Bone marrow (tissue), 2 donors: ENCODE measurements around the gene PCED1B.

ENCODE experiments used
- DNase-seq, 2 donors: peaks; one replicate each; lab custom pipeline; 2025; lab: John Stamatoyannopoulos, UW

PCED1B gene

DNA sequence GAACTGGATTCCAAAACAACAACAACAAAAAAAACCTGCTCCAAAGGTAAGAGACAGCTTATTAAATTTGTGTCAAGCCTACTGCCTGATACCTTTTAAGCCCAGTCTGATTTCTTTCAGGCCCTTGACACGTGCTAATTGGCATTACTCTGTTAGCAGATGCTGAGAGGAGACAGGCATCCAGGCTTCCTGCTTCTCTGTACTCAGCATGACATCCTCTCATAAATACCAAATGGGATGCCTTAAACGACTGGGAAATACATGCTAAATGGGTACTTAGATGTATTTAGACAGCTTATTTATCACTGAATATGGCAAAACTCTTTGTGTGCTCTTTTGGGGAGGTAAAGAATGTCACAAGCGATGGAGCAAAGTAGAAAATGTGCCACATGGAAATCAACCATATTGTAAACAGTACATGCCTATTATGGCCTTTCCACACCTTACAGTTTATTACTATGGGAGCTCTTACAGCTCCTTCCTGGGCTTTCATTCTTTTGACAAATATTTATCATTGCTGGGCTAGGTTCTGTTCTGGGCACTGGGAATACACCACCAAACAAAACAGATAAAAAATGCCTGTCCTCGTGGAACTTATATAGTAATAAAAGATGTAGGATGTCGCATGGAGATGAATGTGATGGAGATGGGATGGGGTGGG lies 11.5 kb upstream of the PCED1B start:
- no peak for DNase-seq

DNA sequence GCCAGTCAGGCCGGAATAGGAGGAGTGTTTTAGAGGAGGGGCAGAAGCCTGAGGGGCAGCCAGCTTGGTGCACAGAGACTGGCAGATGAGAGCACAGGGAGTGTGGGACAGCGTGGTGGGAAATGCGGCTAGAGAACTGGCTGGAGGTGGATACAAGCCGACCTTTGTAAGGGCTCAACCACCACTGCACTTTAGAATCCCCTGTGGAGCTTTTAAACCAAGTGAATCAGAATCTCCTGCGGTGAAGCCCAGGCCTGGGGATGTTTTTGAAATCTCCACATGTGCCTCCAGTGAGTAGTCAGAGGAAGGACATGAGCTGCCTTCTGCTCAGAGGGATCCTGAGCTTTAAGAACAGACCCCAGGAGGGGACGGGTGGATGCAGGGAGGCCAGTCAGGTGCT lies 10.9 kb upstream of the PCED1B start:
- DNase-seq: no peak

DNA sequence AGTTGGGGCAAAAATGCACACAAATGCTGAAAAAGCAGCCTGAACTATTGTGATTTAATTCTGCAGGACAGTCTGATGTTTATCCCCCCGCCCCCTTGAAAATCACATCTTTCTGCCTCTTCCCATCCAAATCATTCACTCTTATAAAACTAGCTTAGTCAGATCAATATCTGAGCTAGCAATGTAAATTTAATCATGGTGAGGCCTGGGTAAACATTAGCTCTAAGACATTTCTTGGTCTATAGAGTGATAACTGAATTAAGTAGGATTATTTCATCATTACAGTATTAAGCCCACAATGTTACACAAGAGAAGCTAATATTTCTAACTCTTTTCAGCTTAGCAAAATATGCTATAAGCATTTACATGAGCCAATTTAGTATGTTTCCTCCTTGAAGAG lies 9.1 kb upstream of the PCED1B start:
- DNase-seq: no peak

DNA sequence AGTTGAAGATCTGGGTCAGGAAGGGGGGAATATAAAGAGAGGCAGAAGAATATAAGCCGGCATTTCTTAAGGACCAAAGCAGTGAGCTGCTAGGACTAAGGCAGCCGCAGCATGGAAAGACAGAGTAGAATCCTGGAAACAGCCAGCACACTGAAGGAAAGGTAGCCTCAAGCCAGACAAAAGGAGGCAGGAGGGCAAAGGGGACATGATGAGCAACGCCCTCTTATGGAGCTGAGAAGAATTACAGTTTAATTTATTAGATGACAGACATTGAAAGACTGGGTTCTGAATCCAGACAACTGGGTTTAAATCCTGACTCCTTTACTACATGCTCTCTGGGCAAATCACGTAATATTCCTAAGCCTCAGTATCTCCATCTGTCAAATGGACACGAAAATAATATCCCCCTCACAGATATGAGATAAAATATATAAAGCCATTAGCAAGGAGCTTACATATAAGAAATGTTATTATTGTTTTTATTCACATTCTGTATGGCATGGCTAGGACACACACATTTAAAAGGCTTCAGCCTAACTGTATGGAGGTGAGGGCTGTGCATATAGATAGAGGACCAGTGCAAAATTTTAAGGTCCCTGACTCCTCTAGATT lies 8.1 kb upstream of the PCED1B start:
- DNase-seq: peak in 1 of 2 donors; percentile 20

DNA sequence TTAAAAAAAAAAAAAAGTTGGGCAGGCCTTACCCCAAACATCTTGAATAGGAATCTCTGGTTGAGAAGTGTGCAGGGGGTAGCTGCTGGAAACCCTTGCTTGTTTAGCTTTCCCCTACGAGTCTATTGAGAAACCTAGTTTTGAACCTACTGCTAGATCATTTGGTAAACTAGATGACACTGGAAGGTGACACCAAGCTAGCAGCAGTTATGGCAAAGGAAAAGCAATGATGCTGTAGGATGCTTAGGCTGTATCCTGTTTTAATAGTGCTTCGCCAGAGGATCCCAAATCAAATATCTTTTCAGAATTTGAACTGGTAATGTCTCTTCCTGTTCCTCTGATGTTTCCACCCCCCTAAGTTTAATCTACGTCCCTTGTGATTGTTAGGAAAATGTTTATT lies 5.5 kb upstream of the PCED1B start:
- DNase-seq: no peak

DNA sequence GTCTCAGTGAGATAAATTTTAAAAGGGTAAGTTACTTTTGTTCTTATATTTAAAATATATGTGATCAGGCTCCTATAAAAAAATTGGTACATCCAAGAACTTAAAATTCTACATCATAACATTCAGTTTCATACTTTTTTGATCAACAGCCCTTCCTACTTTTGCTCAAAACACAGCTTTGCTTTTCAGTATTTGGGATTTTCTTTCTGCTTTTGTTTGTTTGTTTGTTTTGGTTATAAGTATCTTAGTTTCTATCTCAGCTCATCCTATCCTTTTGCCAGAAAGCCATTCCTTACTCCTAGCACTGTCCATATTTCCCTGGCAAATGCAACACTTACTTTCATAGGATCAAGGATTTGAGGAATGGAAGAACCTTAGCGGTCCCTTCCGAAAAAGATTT lies 4.7 kb upstream of the PCED1B start:
- DNase-seq: no peak

DNA sequence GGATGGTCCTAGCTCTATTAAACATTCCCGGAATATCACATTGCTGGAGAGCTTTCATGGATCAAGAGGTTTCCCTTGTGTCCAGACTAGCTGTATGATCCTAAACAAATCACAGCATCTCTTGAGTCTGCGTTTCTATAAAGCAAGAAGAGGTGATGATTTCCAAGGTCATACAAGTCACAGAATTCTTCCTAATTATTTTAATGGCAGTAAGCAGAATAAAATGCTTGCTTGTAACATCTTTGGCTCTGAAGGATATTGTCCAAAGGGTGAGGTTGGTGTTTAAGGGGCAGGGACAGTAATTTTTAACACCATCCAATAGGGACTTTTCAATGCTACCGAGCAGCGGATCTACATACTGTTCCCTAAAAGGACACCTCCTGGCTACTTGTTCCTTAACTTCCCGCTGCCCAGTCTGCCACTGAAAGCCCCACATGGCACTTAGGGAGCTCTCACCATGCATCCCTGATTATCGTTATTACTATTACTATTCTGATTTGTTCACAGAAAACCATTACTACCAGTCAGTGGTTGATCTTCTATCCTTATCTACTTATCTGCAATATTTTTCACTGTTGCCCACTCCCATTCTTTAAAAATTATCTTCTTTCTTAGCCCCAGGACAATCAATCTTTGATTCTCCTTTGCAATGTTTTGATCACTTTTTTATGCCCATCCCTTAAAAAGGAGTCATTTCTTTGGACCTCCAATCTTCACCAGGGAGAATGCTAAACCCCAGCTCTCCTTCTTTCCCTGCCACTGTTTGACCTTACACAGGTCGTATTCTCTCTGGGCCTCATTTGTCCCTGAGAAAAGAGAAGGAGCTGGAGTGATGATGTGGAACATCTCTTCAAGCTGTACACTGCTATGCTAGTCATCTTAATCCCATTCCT lies 4.0 kb upstream of the PCED1B start:
- DNase-seq: no peak

DNA sequence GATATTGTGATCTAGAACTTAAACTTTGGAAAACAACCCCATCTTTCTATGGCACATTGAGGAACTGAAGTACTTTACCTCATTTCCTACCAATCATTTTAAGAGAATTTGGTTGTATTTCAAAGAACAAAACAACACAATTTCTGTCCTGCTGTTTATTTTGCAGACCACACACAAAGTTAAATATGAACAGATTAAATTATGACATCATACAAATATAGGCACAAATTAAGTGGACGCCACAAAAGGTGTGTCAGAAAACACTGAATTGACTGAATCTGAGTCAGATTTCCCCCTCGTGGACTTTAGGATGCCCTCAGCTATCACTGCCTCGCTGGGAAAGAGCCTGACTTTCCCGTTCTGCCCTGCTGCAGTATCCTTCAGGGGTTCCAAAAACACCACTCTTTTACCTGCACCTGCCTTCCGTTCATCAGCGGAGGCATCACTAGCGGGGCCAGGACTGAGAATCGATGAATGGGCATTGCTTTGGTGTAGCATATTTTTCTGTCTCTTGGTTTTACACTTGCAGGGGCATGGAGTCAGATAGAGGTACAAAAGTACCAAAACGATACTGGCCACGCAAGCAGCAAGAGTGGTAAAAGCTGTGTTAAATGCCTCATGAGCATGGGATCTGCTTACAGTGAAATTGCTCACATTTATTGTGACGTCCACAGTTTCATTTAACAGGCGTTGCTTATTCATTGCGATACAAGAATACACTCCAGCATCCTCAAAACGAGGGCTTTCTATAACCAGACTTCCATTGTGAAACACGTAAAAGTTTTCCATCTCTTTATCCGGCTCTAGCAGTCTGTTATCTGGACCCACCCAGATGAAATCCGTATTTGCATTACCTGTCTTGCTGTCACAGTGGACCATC lies 2.0 kb upstream of the PCED1B start:
- no peak for DNase-seq

DNA sequence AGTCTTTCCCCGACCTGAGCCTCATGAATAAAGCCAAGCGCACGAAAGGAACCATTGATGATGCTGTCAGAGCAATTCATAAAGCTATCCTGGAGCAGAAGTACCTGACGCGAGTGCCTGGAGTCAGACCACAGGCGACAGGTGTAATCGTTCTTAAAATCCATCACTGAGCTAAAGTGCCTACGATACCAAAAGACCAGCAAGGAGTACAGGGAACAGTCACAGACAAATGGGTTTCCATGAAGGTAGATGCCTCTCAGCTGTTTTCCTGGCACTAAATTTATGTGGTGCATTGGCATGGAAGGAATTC lies 1.4 kb upstream of the PCED1B start:
- no peak for DNase-seq

DNA sequence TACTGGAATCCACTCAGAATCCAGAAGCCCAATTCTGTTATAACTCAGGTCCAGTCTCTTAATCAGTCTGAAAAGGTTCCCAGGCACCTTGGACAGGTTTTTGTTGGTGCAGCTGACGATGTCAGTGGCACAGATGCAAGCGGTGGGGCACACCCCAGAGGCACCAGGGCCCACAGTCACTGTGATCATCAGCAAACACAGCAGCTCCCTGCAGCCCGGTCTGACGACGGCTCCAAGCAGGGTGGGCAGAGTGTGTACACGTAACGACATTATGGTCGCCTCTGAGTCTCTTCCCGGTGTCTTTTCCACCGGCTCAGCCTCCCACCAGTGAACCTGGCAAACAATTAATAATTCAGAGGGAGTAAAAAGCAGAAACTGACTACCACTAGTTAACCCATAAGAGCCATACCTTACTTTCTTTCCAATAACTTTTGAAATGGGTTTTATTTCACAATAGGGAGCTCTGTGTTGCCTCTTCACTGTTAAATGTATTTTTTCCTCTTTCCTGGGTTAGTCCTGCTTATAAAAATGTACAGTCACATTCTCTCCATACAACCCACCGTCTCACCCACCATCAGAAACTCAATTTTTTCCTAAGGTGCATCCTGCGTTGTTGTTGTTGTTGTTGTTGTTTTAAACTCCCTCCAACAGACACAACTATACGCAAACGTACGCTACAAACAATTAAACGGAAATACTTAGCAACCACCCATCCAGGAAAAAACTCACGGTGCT lies 521 bp upstream of the PCED1B start:
- no peak for DNase-seq

DNA sequence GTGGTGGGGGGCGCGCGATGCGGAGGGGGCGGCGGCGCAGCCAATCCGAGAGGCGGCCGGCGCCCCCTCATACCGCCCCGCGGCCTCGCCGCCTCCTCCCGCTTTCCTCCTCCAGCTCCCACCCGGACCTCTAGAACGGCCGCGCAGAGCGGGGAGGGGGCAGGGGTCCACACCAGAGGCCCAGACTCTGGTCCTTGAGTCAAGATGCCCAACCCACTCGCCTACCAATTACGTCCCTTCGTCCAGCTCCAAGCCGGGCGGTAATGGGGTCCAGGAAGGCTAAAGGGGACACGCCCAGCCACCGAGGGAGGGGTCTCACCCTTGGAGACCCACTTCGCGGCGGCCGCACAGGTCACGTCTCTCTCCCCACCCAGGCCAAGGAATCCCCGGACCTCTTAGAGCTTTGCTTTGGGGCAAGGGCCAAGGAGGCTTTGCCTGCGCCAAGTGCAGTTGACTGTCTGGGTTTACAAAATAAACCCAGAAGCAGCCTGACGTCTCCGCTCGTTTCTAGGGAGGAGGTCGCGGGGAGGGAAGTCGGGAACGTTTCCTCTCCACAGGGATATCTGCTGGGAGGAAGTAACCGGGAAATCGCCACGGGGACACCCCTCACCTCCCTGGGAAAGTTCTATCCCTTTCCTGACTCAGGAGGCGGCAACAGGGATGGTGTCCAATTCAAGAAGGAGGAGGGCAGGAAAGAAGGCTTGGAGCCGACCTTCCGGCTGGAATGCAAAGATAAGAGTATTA lies 732 bp downstream of the PCED1B start:
- no peak for DNase-seq

DNA sequence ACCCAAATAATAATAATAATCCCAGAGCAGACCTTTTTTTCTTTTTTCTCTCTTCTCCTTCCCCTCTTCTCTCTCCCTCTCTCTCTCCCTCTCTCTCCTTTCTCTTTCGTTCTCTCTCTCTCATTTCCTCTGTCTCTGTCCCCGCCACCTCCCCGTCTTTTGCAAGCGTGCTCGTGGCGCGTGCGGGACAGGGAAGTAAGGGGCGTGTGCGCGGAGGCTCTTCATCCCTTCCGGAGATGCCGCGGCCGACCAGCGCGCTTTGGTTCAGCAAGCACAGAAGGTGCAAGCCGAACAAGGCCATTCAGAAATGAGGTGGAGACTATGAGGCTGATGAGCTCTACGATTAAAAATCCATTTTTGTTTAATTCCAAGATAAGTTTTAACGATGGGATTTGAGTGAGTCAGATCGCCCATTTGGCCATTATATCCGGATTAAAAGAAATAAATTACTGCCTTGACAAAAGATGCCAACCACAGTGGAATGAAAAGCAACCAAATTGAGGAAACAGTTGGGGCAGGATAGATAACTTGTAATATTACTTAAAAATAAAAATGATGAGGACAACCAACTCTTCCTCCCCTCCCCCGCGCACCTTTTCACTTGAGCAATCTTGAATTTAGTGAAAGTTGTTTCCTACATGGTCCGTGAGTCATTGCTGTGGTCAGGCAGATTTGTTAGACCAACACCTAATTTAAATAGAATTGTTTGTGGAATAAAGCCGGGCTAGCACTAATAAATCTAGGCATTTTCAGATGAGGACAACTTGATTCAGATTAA lies 1.5 kb downstream of the PCED1B start:
- peak in 1 of 2 donors; percentile 52 for DNase-seq

DNA sequence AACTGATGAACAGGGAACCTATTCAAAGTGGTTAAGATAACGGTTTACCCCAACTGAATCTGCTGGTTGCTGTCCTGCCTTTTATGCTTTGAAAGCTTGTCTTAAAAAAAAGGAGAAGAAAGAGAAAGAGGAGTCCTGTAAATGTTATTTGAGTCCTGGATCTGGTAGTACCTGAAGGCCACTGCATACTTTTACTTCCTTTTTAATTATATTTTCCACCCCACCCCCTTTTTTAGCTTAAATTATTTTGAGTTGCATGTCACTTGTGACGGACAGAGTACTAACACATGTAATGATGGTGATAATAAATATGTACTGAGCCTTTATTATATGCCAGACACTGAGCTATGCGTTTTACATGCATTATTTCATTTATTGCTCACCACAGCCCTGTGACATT lies 2.9 kb downstream of the PCED1B start:
- DNase-seq: no peak

DNA sequence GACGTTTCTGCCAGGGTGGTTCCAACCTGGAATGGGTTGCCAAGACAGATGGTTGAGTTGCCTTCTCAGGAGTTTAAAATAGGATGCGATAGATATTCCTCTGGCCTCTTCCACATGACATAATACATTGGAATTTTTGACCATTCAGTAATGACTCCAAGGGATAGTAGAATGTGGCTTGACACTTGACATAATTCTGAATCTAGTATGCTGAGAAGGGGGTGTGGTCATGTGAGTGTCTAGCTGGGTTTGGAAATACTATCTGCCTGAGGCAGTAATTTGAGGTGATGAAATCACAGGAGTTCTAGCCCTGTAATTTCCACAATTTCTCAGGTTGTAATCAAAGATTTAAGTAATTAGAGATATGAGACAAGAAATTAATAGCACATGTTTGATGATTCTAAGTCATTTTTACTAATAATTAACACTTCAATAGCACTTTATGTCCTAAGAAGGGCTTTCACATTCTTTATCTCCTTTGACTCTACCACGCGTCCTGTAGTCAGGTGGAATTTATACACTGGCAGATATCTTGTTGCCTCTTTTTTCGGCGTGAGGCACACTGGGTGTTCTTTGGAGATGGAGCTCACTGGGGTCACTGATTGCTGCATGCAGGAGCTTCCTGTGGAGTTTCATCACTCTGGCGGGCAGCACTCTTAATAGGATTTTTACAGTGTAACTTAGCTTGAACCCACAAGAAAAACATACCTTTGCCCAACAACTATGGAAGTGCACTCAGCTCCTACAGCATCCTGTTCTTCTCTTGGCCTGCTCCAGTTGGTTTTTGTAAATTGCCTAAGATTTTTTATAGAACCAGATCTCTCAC lies 3.6 kb downstream of the PCED1B start:
- DNase-seq: no peak

DNA sequence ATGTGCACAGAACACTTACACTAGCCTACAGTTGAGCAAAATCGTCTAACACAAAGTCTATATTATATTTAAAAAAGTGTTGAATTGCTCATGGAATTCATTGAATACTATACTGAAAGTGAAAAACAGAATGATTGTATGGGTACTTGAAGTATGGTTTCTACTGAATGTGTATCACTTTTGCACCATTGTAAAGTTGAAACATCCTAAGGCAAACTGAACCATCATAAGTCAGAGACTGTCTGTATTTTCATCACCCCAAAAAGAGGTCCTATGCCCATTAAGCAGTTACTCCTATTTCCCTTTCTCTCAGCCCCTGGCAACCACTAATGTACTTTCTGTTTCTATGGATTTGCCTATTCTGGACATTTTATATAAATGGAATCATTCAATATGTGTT lies 4.8 kb downstream of the PCED1B start:
- no peak for DNase-seq

DNA sequence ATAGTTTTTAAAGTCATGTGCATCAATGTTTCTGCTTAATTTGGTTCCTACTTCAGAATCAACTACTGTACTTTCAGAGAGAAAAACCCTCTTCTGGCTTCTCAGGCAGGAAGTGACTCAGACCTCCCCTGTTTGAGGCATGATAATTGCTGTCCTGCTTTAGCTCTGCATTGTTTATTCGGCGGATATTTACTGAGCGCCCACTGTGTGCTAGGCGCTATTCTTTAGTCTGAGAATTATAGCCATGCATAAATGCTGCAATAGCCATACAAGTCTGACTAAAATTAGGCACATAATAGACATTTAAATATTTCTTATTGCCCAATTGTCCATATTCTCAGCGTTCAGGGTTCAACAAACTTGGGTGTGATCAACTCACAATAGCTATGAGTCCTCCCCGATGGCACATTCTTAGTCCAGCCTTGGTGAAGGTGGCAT lies 6.4 kb downstream of the PCED1B start:
- peak in 1 of 2 donors; percentile 72 for DNase-seq

DNA sequence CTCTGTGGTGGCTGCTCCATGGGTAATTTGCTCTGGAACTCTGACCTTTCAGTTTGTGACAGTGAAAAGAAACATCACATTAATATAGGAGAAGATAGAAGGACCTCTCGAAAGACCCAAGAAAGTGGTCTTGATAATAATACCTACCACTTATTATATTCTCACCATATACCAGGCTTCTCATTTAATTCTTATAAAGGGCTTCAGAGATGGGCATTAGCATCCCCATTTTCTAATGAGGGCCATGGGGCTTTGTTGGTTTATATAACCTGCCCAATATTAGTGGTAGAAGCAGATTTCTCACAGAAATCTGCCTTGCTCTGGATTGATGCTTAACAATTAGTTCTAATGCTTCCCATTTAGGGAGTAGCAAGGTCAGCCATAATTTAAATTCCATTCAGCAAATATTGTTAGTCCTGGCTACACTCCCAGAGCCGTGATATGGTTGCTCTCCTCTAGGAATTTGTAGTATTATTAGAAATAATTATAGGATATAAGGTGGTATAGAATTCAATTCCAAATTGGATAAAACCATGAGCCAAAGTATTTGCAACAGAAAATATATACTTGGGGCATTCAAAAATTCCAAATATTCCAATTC lies 7.8 kb downstream of the PCED1B start:
- DNase-seq: no peak

DNA sequence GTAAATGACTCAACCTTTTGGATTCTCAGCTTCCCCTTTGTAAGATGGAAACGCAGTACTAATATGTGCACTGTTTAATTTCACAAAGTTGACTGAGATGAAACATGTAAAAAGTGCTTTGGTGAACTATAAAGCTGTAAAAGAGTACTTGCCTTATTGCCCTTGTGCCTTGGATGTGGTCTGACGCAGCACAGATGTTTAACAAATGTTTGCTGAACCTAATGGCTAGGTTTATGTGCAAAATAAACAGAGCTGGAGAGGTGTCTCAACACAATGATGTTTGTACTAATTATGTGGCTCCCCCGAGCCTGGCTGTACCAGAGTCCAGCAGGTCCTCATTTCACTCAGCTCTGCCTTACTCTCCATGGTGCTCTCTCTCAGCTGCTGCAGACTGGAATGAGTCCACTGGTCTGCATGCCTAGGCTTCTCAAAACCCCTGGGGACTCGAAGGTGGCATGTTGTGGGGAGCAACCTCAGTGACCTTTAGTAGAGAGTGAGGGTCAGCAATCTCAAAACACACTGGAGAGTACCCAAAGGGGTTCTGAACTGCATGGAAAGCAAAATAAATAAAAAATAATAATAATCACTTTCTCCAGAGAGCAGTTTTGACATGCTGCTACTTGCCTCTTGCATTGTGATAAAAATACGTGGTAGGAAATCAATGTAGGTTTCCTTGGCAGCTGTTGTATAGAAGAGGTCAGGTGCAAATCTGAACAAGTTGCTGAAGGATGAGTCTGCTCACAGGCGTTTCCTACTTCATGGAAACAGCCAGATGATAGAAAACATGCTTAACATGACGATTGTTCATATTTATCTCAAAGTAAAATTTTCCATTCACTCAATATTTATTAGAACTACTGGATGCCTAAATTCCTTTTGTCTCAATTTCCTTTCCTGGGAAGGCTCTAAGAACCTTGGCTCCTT lies 8.9 kb downstream of the PCED1B start:
- no peak for DNase-seq
